Measurements from ENCODE around the gene PPP1CA.

PPP1CA gene

DNA sequence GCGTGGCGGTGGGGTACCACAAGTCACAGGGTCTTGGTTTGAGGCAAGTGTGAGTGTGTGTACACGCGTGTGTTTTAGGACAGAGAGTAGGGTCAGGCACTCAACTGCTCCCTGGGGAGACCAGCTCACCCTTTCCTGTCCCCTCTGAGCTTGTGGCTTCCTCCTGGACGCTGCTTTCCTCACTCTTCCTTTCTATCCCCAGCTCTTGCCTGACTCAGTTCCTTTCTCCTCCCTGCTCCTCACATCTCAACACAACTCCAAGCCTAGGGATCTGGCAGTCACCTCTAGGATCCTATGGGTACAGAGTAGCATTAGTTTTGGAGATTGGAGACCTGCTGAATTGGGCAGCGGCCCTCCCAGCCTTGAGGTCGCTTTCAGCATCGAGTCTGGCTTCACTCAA, 32.4 kb downstream of the PPP1CA start:
- no peak for DNase-seq (ENCODE audit: low read depth)

GRCh38 chr11:67368621-67369020, 33.0 kb downstream of the PPP1CA start:
- DNase-seq (ENCODE audit: low read depth): no peak

- no peak for DNase-seq (ENCODE audit: low read depth)
Measured at GRCh38 chr11:67367761-67368227, 33.9 kb downstream of the PPP1CA start.

DNA sequence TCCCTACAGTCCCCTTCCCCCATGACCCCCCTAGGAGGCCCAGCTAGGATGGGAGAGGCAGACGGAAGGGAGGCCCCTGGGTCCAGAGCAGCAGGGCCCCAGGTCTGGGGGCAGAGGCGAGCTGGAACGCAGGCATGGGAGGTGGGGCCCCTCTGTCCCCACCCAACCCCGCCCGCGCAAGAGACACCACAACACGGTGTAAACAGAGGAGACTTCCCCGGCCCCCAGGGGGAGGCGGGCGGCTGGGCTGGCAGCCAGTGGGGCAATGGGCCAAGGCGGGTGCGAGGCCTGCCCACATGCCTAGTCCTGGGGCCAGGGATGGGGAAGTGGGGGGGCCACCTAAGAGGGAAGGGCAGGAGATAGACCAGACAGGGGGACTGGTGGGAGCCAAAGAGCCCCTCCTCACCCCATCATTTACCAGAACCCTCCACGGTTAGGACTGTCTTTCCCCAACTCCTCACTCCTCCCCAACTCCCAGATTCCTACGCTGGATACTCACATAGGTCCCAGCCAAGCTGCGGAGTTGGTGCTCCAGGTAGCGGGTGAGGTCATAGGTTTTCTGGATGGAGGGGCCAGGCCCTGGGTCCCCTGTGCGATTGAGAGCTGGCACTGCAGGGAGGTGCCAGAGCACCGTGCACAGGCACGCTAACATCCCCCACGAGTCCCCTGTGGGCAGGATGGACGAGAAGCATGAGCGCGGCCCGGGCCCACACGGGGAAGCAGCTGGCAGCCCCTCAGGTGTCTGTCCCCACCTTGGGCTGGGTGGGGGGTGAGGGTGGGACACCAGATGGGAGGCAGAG, 34.5 kb downstream of the PPP1CA start:
- DNase-seq (ENCODE audit: low read depth): no peak

DNA sequence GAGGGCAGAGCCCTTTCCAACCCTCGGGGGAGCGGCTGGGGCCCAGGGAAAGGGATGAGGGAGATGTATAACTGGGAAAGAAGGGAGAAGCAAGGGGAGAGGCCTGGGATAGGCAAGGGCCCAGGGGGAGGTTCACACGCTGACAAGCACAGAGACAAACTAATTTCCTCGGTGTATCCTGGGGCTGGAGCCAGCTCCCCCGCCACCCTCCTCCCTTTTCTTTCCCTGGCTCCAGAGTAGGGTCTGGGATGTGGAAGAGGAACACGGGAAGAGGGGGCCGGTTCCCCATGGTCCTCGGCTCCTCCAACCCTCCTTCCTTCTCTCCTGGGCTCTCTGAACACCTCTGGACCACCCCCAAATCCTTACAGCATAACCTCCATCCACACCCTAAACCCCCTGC, 35.1 kb downstream of the PPP1CA start:
- DNase-seq (ENCODE audit: low read depth): no peak

GRCh38 chr11:67365736-67366444, 35.8 kb downstream of the PPP1CA start:
- no peak for DNase-seq (ENCODE audit: low read depth)

DNA sequence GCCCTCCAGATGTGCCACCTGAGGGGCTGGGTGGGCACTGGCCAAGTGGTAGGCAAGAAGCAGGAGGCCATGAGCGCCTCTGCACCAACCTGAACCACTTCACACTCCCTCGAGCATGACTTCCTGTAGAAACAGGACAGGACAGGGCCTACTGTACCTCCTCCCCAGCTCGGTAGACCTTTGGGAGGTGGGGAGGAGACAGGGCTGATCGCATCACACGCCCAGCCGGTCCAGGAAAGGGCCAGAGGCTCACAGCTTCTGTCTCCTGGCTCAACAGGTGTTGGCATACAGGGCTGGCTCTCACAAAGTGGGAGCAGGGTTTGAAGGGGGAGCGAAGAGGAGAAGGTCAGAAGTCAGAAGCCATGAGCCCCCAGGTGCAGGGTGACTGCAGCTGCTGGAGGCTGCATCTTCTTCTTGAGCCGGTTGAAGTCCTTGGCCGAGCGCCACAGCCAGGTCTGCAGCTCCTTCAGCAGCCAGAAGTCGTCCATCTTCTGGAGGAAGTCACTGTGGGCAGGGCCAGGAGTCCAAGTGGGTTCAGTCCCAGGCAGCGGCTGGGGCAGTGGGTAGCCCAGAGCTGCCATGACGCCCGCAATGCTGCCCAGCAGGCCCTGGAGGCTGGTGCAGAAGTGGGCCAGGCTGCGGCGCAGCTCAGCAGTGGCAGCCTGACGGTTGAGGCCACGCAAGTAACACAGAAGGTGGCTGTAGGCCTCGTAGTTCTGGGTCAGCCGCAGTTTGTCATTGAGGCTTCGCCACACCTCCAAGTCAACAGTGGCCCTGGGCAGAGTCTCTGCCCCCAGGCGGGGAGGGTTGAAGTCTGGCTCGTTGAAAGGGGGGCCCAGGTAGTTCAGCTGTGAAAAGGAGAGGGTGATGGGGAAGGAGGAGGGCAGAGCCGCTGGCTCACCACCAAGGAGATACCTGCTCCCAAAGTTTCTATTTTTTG, 36.6 kb downstream of the PPP1CA start:
- no peak for DNase-seq (ENCODE audit: low read depth)

- no peak for DNase-seq (ENCODE audit: low read depth)
Measured at GRCh38 chr11:67364169-67364568, 37.5 kb downstream of the PPP1CA start.

GRCh38 chr11:67357831-67358670, 43.6 kb downstream of the PPP1CA start:
- DNase-seq (ENCODE audit: low read depth): no peak

GRCh38 chr11:67356864-67357561, 44.6 kb downstream of the PPP1CA start:
- no peak for DNase-seq (ENCODE audit: low read depth)

- DNase-seq (ENCODE audit: low read depth): no peak
Measured at GRCh38 chr11:67356387-67356863, 45.2 kb downstream of the PPP1CA start.

- no peak for DNase-seq (ENCODE audit: low read depth)
Measured at GRCh38 chr11:67355794-67356386, 45.8 kb downstream of the PPP1CA start.

GRCh38 chr11:67355023-67355793, 46.5 kb downstream of the PPP1CA start:
- no peak for DNase-seq (ENCODE audit: low read depth)

DNA sequence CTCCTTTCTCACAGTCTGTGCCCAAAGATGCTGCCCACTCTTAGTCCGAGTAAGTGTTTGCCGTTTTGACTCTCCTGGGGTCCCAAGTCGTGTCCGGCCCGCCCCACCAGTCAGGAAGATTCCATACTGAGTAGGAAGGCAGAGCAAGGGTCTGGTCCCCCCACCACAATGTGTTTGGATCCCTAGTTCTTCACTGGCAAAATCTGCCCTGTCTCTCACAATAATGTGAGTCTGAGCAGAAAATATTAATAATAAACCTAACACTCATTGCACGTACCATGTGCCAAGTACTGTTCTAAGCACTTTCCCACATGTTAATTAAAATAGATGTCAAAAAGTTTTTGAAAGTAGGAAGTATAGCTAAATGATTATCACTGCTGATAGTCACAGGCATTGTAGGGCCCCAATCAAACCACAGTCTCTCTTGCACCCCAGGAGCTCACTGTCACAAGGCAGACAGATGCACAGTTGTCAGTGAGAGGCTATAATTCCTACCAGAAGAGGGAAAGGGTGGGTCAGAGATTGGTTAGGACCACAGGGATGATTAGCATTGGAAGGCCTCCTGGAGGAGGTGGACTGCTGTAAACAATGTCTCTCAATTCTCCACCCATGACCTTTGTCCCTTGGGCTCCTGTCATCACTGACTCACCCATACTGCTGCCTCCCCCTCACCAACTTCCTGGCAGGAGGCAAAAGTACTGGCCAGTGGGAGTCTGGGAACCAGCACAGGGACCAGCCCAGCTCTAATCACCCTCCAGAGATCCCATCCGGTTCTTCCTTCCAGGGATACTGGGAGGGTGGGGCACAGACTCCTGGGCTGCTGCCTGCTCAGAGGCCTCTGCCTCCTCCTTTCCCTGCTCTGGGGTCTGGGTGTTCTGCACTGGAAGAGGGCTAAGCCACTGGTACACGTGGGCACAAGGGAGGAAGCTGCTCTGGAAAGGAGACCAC, 47.3 kb downstream of the PPP1CA start:
- DNase-seq (ENCODE audit: low read depth): no peak

DNA sequence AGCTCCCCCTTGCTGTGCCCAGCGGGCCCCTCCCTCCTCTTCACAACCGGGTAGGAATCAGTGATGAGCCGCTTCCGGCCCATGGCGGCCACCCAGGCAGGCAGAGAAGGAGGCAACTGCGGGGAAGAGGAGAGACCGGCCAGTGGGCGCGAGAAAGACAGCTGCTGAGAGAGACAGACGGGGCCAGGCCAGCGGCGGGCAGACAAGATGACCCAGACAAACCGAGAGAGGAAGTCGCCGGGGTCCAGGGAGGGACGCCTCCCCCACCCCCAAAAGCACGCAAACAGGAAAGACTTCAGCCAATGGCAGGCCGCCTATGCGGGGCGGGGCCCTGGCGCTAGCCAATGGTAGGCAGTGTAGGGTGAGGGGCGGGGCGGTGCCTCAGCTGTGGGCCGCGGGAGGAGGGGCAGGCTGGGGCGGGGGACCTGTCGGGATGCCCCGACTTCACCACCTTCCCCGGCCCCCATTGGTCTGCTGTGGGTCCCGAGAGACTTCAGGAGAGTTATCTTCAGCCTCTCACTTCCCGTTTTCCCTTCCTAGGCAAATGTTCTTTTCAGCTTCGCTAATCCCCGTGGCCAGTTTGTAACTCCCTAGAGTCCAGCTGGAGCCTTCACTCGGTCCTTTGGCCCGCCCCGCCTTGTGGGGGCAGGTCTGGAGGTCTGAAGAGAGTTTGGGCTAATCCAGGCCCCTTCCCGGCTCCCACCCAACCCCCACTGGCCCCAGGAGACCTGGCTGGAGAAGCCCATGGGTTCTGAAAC, 48.2 kb downstream of the PPP1CA start, which contains the start of gene POLD4:
Gene POLD4, minus strand, starts transcription at position 230 of the 758 bp plus-strand sequence. Its CDS starts 147 bp downstream, at position 83.
- DNase-seq (ENCODE audit: low read depth): peak; percentile 85

- no peak for DNase-seq (ENCODE audit: low read depth)
Measured at GRCh38 chr11:67352546-67353316, 48.9 kb downstream of the PPP1CA start.

All from stimulated activated CD8-positive, alpha-beta memory T cell treated with anti-CD3 and anti-CD28 coated beads, Interleukin-15, amount 100 ng/mL, for 24 hours (primary cell).